ENCODE measurements around the gene PHACTR1. TPM values are rescaled to one million over a fixed set of nuclear protein-coding genes. Genes with fewer than 3 reads are reported as not detected.

The PHACTR1 gene
- total RNA-seq, 1 experiment from 2014 or later = 2.6 TPM

DNA sequence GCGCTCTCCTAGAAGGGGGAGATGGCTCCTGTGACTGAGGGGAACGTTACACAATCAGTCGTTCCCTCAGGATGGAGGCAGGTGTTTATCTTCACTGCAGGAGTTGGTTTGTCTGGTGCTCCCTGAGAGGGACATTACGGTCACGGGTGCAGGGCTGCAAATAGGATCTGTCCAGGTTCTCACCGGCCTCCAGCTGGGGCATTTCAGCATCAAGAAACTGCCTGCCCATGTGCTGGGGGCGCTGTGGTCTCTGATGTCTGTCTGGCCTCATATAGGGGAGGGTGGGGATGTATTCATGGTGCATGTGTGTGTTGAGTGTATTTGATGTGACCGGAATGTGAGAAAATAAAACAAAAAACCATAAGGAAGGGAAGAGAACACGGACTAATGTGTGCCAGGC, 534.7 kb downstream of the PHACTR1 start:
- no peak overlapping the region for H3K27ac ChIP-seq (ENCODE audit: low read depth, low read length, poor library complexity, severe bottlenecking)

DNA sequence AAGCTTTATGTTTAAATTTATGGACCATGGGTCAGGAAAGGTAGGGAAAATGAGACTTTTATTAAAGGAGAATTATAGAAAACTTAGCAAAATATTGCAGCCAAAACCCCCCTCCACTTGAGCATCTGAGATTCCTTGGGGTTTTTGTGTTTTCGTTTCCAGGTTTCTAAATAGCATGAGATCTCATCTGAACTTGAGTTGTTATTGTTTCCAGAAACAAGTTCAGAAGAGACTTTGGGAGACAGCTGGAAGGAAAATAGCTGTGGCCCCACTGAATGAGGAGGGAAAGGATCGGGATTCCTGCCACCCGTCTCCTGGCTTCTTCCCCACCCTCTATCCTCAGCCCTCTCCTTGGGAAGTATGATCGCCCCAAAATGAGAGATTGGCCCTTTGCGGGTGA, 536.2 kb downstream of the PHACTR1 start:
- BruUV-seq (replicated peaks) = no TSS peak
- Histone ChIP-seq H3K4me3 (ENCODE audit: low read depth, low read length, poor library complexity, severe bottlenecking) (no peak overlapping the region), H3K27me3 (replicated peaks; ENCODE audit: insufficient read depth, low read depth, low read length, poor library complexity) (no peaks in the 10 kb centered on the region), H3K36me3 (ENCODE audit: insufficient read depth, low read length, poor library complexity, severe bottlenecking) (no peaks in the 10 kb centered on the region), H3K27ac (ENCODE audit: low read depth, low read length, poor library complexity, severe bottlenecking) (no peak overlapping the region), H3K9me3 (ENCODE audit: low read depth, low read length, poor library complexity, severe bottlenecking) (no peaks in the 10 kb centered on the region), H3K4me1 (ENCODE audit: insufficient read depth, low read length, poor library complexity, severe bottlenecking) (no peaks in the 10 kb centered on the region)
- no peak for TF ChIP-seq EZH2 (IDR thresholded peaks at IDR 0.05; ENCODE audit: borderline replicate concordance, low read depth, low read length, poor library complexity, severe bottlenecking)
- TF ChIP-seq, protein P1, sequence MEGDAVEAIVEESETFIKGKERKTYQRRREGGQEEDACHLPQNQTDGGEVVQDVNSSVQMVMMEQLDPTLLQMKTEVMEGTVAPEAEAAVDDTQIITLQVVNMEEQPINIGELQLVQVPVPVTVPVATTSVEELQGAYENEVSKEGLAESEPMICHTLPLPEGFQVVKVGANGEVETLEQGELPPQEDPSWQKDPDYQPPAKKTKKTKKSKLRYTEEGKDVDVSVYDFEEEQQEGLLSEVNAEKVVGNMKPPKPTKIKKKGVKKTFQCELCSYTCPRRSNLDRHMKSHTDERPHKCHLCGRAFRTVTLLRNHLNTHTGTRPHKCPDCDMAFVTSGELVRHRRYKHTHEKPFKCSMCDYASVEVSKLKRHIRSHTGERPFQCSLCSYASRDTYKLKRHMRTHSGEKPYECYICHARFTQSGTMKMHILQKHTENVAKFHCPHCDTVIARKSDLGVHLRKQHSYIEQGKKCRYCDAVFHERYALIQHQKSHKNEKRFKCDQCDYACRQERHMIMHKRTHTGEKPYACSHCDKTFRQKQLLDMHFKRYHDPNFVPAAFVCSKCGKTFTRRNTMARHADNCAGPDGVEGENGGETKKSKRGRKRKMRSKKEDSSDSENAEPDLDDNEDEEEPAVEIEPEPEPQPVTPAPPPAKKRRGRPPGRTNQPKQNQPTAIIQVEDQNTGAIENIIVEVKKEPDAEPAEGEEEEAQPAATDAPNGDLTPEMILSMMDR (conservative IDR thresholded peaks at IDR 0.05; ENCODE audit: low read depth, low read length) = no peak
- DNase-seq (ENCODE audit: low spot score) = no peak
- ChIA-PET POLR2A (ENCODE audit: low non-redundant PET) (no interaction called here), CTCF (no interaction called here)
- intact Hi-C loops (cut with micrococcal nuclease; ENCODE audit: unreplicated experiment) = no loop called here

More for the DNA sequence above, 534.7 kb downstream of the PHACTR1 start:
- H3K27me3 ChIP-seq (replicated peaks; ENCODE audit: insufficient read depth, low read depth, low read length, poor library complexity) = no peaks in the 10 kb centered on the region
- no TSS peak for BruUV-seq (replicated peaks)
- TF ChIP-seq, protein P1 (conservative IDR thresholded peaks at IDR 0.05; ENCODE audit: low read depth, low read length) = no peak; the same call in 1 of the 2 replicates
- TF ChIP-seq EZH2 (IDR thresholded peaks at IDR 0.05; ENCODE audit: borderline replicate concordance, low read depth, low read length, poor library complexity, severe bottlenecking) = no peak
- H3K4me1 ChIP-seq (ENCODE audit: insufficient read depth, low read length, poor library complexity, severe bottlenecking) = no peaks in the 10 kb centered on the region
- H3K4me3 ChIP-seq (ENCODE audit: low read depth, low read length, poor library complexity, severe bottlenecking) = no peak overlapping the region
- no peaks in the 10 kb centered on the region for H3K9me3 ChIP-seq (ENCODE audit: low read depth, low read length, poor library complexity, severe bottlenecking)
- ChIA-PET POLR2A (ENCODE audit: low non-redundant PET) (no interaction called here), CTCF (no interaction called here)
- intact Hi-C loops (cut with micrococcal nuclease; ENCODE audit: unreplicated experiment) = no loop called here
- no peak for DNase-seq (ENCODE audit: low spot score)
- H3K36me3 ChIP-seq (ENCODE audit: insufficient read depth, low read length, poor library complexity, severe bottlenecking) = no peaks in the 10 kb centered on the region

DNA sequence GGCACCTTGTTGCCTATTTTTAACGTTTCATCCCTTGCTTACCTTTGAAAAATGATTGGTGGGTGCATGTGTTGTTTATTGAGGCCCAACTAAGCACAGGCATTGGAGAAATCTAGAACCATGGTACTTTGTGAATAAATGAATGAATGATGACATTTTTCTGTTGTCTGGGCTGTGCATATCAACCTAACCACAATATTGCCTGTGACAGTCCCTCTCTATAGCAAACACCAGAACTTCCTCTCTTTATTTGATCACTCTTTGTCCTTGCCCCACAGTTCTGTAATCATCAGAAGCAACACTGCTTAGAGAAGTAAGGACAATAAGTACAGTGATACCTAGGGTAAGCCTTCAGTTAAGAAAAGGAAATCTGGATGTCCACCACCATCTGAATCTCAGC, 536.7 kb downstream of the PHACTR1 start:
- no peak overlapping the region for H3K27ac ChIP-seq (ENCODE audit: low read depth, low read length, poor library complexity, severe bottlenecking)
- BruUV-seq (replicated peaks) = no TSS peak

More for the DNA sequence above, 536.7 kb downstream of the PHACTR1 start:
- TF ChIP-seq, protein P1 (conservative IDR thresholded peaks at IDR 0.05; ENCODE audit: low read depth, low read length) = no peak
- TF ChIP-seq EZH2 (IDR thresholded peaks at IDR 0.05; ENCODE audit: borderline replicate concordance, low read depth, low read length, poor library complexity, severe bottlenecking) = no peak
- Histone ChIP-seq H3K9me3 (ENCODE audit: low read depth, low read length, poor library complexity, severe bottlenecking) (no peaks in the 10 kb centered on the region), H3K4me3 (ENCODE audit: low read depth, low read length, poor library complexity, severe bottlenecking) (no peak overlapping the region), H3K27me3 (replicated peaks; ENCODE audit: insufficient read depth, low read depth, low read length, poor library complexity) (no peaks in the 10 kb centered on the region), H3K4me1 (ENCODE audit: insufficient read depth, low read length, poor library complexity, severe bottlenecking) (no peaks in the 10 kb centered on the region), H3K36me3 (ENCODE audit: insufficient read depth, low read length, poor library complexity, severe bottlenecking) (no peaks in the 10 kb centered on the region)
- ChIA-PET CTCF (no interaction called here), POLR2A (ENCODE audit: low non-redundant PET) (no interaction called here)
- DNase-seq (ENCODE audit: low spot score) = no peak
- intact Hi-C loops (cut with micrococcal nuclease; ENCODE audit: unreplicated experiment) = no loop called here
